ENCODE measurements around the gene NADK2.

The NADK2 gene

DNA sequence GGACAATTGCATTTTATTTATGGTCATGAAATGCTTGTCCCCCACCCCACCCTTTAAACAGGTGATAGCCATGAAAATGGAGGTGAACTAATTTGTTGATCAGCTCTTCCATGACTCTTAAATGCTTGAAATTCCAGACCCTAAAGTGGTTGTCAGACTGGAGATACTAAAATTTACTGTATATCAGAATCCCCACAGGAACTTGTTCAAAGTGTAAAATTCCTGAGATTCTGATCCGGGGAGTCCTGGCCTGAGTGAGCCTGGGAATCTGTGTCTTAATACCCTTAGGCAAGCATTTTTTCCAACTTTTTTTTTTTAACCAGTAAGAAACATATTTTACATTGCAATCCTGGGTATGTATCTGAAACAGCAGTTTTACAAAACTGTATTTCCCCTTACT, 85.1 kb downstream of the NADK2 start:
- Histone ChIP-seq H3K4me3 (ENCODE audit: low read depth in 1 of 2, low read length in 2 of 2) (no peak overlapping the region), H3K9me3 (ENCODE audit: control insufficient read depth in 1 of 2, low read length in 2 of 2) (no peaks in the 10 kb centered on the region), H3K4me1 (ENCODE audit: control insufficient read depth in 1 of 2, insufficient read depth in 2 of 2, low read length in 2 of 2) (peaks cover 3 to 15% of the 10 kb centered on the region in 2 donors), H3K36me3 (ENCODE audit: control insufficient read depth in 1 of 2, insufficient read depth in 2 of 2, low read length in 2 of 2) (peaks cover 1 to 26% of the 10 kb centered on the region in 2 donors), H3K27ac (ENCODE audit: low read length) (no peak overlapping the region), H3K27me3 (ENCODE audit: low read depth, low read length) (no peaks in the 10 kb centered on the region)

- Histone ChIP-seq H3K27ac (ENCODE audit: low read length) (no peak overlapping the region), H3K27me3 (ENCODE audit: low read depth, low read length) (no peaks in the 10 kb centered on the region), H3K4me1 (ENCODE audit: control insufficient read depth in 1 of 2, insufficient read depth in 2 of 2, low read length in 2 of 2) (peaks cover 3 to 15% of the 10 kb centered on the region in 2 donors), H3K4me3 (ENCODE audit: low read depth in 1 of 2, low read length in 2 of 2) (no peak overlapping the region), H3K36me3 (ENCODE audit: control insufficient read depth in 1 of 2, insufficient read depth in 2 of 2, low read length in 2 of 2) (peaks cover 0 to 23% of the 10 kb centered on the region in 2 donors), H3K9me3 (ENCODE audit: control insufficient read depth in 1 of 2, low read length in 2 of 2) (no peaks in the 10 kb centered on the region)
Observed at GRCh38 chr5:36156121-36156601, 85.6 kb downstream of the NADK2 start.

DNA sequence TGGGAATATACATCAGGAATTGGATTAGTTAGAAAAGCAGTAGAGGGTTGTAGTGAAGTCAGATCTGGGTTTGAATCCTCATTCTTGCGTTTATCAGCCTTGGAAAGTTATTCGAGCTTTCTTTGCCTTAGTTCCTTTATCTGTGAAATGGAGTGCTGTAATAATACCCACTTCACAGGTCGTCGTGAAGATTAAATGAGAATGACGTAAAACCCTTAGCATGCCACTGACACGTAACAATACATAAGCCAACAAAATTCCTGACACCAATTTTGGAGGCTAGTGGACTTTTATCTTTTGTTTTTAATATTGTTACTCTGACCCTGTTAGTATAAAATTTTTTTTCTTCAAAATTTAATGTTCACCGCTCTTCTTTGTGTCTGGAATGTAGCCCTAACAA, 86.4 kb downstream of the NADK2 start:
- H3K27me3 ChIP-seq (ENCODE audit: low read depth, low read length): no peaks in the 10 kb centered on the region
- peaks cover 0 to 21% of the 10 kb centered on the region in 2 donors for H3K36me3 ChIP-seq (ENCODE audit: control insufficient read depth in 1 of 2, insufficient read depth in 2 of 2, low read length in 2 of 2)
- H3K4me3 ChIP-seq (ENCODE audit: low read depth in 1 of 2, low read length in 2 of 2): no peak overlapping the region
- H3K27ac ChIP-seq (ENCODE audit: low read length): no peak overlapping the region
- peaks cover 8 to 15% of the 10 kb centered on the region in 2 donors for H3K4me1 ChIP-seq (ENCODE audit: control insufficient read depth in 1 of 2, insufficient read depth in 2 of 2, low read length in 2 of 2)
- no peaks in the 10 kb centered on the region for H3K9me3 ChIP-seq (ENCODE audit: control insufficient read depth in 1 of 2, low read length in 2 of 2)

DNA sequence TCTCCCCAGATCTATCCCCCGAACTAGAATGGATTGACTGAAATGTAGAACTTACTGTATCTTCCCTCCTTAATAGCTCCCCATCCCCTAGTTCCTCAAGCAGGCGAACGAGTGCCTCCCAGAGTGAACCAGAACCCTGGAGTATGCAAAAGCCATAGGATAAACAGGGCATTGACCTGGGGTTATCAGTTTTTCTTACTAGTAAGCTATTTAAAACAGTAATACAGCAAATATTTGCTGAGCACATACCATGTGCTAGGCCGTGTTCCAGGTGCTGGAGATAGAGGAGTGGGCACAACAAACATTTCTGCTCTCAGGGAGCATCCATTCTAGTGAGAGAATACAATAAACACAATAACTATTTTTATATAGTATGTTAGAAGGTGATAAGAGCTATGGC, 88.0 kb downstream of the NADK2 start:
- H3K4me3 ChIP-seq (ENCODE audit: low read depth in 1 of 2, low read length in 2 of 2): peak overlapping the region in 1 of 2 donors; percentile 96

DNA sequence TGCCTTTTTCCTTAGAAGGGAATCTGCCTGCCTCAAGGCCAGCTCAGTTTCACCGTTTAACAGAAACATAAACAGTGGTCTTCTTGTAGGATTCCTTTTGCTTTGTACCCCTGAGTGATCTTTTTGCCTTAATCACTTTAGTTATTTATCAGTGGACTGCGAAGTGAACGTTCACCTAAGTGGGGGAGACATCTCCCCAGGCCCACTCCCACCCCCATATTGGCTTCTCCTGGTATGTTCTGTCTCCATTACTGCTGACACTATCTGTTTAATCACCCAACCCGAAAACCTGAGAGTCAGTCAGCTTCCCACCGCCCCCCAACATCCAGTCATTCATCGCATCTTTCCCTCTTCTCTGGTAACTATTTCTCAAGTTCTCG, 88.4 kb downstream of the NADK2 start:
- H3K4me1 ChIP-seq (ENCODE audit: control insufficient read depth in 1 of 2, insufficient read depth in 2 of 2, low read length in 2 of 2): peaks cover 9 to 18% of the 10 kb centered on the region in 2 donors
- H3K27ac ChIP-seq (ENCODE audit: low read length): no peak overlapping the region
- H3K9me3 ChIP-seq (ENCODE audit: control insufficient read depth in 1 of 2, low read length in 2 of 2): no peaks in the 10 kb centered on the region
- H3K4me3 ChIP-seq (ENCODE audit: low read depth in 1 of 2, low read length in 2 of 2): peak overlapping the region in 1 of 2 donors; percentile 96
- H3K36me3 ChIP-seq (ENCODE audit: control insufficient read depth in 1 of 2, insufficient read depth in 2 of 2, low read length in 2 of 2): peaks cover 0 to 14% of the 10 kb centered on the region in 2 donors
- H3K27me3 ChIP-seq (ENCODE audit: low read depth, low read length): no peaks in the 10 kb centered on the region

More for the DNA sequence above, 88.0 kb downstream of the NADK2 start:
- Histone ChIP-seq H3K27me3 (ENCODE audit: low read depth, low read length) (no peaks in the 10 kb centered on the region), H3K4me1 (ENCODE audit: control insufficient read depth in 1 of 2, insufficient read depth in 2 of 2, low read length in 2 of 2) (peaks cover 9 to 18% of the 10 kb centered on the region in 2 donors), H3K9me3 (ENCODE audit: control insufficient read depth in 1 of 2, low read length in 2 of 2) (no peaks in the 10 kb centered on the region), H3K27ac (ENCODE audit: low read length) (no peak overlapping the region), H3K36me3 (ENCODE audit: control insufficient read depth in 1 of 2, insufficient read depth in 2 of 2, low read length in 2 of 2) (peaks cover 0 to 14% of the 10 kb centered on the region in 2 donors)

GRCh38 chr5:36152324-36153297, 89.1 kb downstream of the NADK2 start:
- H3K9me3 ChIP-seq (ENCODE audit: control insufficient read depth in 1 of 2, low read length in 2 of 2): no peaks in the 10 kb centered on the region
- H3K36me3 ChIP-seq (ENCODE audit: control insufficient read depth in 1 of 2, insufficient read depth in 2 of 2, low read length in 2 of 2): peaks cover 0 to 14% of the 10 kb centered on the region in 2 donors
- H3K4me1 ChIP-seq (ENCODE audit: control insufficient read depth in 1 of 2, insufficient read depth in 2 of 2, low read length in 2 of 2): peaks cover 9 to 18% of the 10 kb centered on the region in 2 donors
- H3K4me3 ChIP-seq (ENCODE audit: low read depth in 1 of 2, low read length in 2 of 2): peak overlapping the region; percentile 87 to 96
- no peaks in the 10 kb centered on the region for H3K27me3 ChIP-seq (ENCODE audit: low read depth, low read length)
- H3K27ac ChIP-seq (ENCODE audit: low read length): peak overlapping the region; percentile 69

- Histone ChIP-seq H3K36me3 (ENCODE audit: control insufficient read depth in 1 of 2, insufficient read depth in 2 of 2, low read length in 2 of 2) (peaks cover 0 to 14% of the 10 kb centered on the region in 2 donors), H3K27me3 (ENCODE audit: low read depth, low read length) (no peaks in the 10 kb centered on the region), H3K4me1 (ENCODE audit: control insufficient read depth in 1 of 2, insufficient read depth in 2 of 2, low read length in 2 of 2) (peaks cover 9 to 18% of the 10 kb centered on the region in 2 donors), H3K27ac (ENCODE audit: low read length) (peak within 1 kb of the TSS; percentile 69), H3K9me3 (ENCODE audit: control insufficient read depth in 1 of 2, low read length in 2 of 2) (no peaks in the 10 kb centered on the region), H3K4me3 (ENCODE audit: low read depth in 1 of 2, low read length in 2 of 2) (peak within 1 kb of the TSS; percentile 87 to 96)
Observed at GRCh38 chr5:36151434-36152323, 90.0 kb downstream of the NADK2 start, which contains the start of the genes LMBRD2 and SKP2. Gene LMBRD2 (minus strand): TSS chr5:36151887. CDS start chr5:36143349, 8,538 bp downstream. Gene SKP2 (plus strand): TSS chr5:36152111. CDS start chr5:36152263, 152 bp downstream.

GRCh38 chr5:36150676-36151433, 90.9 kb downstream of the NADK2 start:
- Histone ChIP-seq H3K27ac (ENCODE audit: low read length) (peak overlapping the region; percentile 65), H3K27me3 (ENCODE audit: low read depth, low read length) (no peaks in the 10 kb centered on the region), H3K9me3 (ENCODE audit: control insufficient read depth in 1 of 2, low read length in 2 of 2) (no peaks in the 10 kb centered on the region), H3K36me3 (ENCODE audit: control insufficient read depth in 1 of 2, insufficient read depth in 2 of 2, low read length in 2 of 2) (peaks cover 0 to 7% of the 10 kb centered on the region in 2 donors), H3K4me3 (ENCODE audit: low read depth in 1 of 2, low read length in 2 of 2) (peak overlapping the region; percentile 87 to 96), H3K4me1 (ENCODE audit: control insufficient read depth in 1 of 2, insufficient read depth in 2 of 2, low read length in 2 of 2) (peaks cover 9 to 18% of the 10 kb centered on the region in 2 donors)

GRCh38 chr5:36147681-36148080, 94.0 kb downstream of the NADK2 start:
- H3K36me3 ChIP-seq (ENCODE audit: control insufficient read depth in 1 of 2, insufficient read depth in 2 of 2, low read length in 2 of 2): no peaks in the 10 kb centered on the region

DNA sequence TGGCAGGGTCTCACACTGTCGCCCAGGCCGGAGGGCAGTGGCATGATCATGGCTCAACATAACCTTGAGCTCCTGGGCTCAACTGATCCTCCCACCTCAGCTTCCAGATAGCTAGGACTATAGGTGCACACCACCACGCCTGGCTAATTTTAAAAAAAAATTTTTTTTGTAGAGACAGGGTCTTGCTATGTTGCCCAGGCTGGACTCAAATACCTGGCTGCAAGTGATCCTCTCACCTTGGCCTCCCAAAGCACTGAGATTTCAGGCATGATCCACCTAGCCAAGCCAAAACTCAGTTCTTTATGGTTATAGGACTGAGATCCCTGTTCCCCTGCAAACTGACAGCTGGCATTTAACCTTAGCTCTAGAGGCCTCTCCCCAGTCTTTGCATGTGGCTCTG, 95.3 kb downstream of the NADK2 start:
- no peak overlapping the region for H3K27ac ChIP-seq (ENCODE audit: low read length)
- H3K27me3 ChIP-seq (ENCODE audit: low read depth, low read length): no peaks in the 10 kb centered on the region
- no peak overlapping the region for H3K4me3 ChIP-seq (ENCODE audit: low read depth in 1 of 2, low read length in 2 of 2)
- no peaks in the 10 kb centered on the region for H3K36me3 ChIP-seq (ENCODE audit: control insufficient read depth in 1 of 2, insufficient read depth in 2 of 2, low read length in 2 of 2)
- no peaks in the 10 kb centered on the region for H3K9me3 ChIP-seq (ENCODE audit: control insufficient read depth in 1 of 2, low read length in 2 of 2)
- peaks cover 3 to 6% of the 10 kb centered on the region in 2 donors for H3K4me1 ChIP-seq (ENCODE audit: control insufficient read depth in 1 of 2, insufficient read depth in 2 of 2, low read length in 2 of 2)

More at GRCh38 chr5:36147681-36148080, 94.0 kb downstream of the NADK2 start:
- Histone ChIP-seq H3K27ac (ENCODE audit: low read length) (no peak overlapping the region), H3K9me3 (ENCODE audit: control insufficient read depth in 1 of 2, low read length in 2 of 2) (no peaks in the 10 kb centered on the region), H3K27me3 (ENCODE audit: low read depth, low read length) (no peaks in the 10 kb centered on the region), H3K4me3 (ENCODE audit: low read depth in 1 of 2, low read length in 2 of 2) (no peak overlapping the region), H3K4me1 (ENCODE audit: control insufficient read depth in 1 of 2, insufficient read depth in 2 of 2, low read length in 2 of 2) (peaks cover 6% of the 10 kb centered on the region in 2 donors)

All from muscle layer of duodenum (tissue), 2 donors.